ENCODE data around the gene CTNND2.

DNA sequence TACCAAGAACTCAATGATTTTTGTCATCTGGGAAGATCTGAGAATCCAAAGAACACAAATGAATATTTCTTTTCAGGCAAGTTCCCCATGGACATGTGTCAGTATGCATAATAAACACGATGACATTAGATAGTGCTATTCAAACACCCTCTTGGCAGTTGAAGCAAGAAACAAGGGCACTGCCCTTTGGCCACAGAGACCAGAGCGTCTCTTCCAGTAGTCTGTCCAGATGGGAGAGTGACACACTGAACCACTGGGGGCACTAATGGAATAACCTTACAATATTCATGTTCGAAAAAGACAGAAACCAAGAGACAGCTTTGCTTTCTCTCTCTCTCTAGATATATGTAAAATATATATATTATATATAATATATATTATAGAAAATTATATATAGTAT, 301.9 kb downstream of the CTNND2 start:
- TF ChIP-seq, protein P1, sequence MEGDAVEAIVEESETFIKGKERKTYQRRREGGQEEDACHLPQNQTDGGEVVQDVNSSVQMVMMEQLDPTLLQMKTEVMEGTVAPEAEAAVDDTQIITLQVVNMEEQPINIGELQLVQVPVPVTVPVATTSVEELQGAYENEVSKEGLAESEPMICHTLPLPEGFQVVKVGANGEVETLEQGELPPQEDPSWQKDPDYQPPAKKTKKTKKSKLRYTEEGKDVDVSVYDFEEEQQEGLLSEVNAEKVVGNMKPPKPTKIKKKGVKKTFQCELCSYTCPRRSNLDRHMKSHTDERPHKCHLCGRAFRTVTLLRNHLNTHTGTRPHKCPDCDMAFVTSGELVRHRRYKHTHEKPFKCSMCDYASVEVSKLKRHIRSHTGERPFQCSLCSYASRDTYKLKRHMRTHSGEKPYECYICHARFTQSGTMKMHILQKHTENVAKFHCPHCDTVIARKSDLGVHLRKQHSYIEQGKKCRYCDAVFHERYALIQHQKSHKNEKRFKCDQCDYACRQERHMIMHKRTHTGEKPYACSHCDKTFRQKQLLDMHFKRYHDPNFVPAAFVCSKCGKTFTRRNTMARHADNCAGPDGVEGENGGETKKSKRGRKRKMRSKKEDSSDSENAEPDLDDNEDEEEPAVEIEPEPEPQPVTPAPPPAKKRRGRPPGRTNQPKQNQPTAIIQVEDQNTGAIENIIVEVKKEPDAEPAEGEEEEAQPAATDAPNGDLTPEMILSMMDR (IDR thresholded peaks at IDR 0.05; ENCODE audit: borderline replicate concordance, extremely low read depth, low read length, poor library complexity, severe bottlenecking), result no peak
- TF ChIP-seq EZH2 (IDR thresholded peaks at IDR 0.05; ENCODE audit: borderline replicate concordance, low read depth, low read length, severe bottlenecking), result no peak

All from DND-41 (cell line).